ENCODE results near the gene CEP55. TPM values are rescaled to one million over a fixed set of nuclear protein-coding genes. Genes with fewer than 3 reads are reported as not detected.

Gene CEP55
- total and polyA plus RNA-seq, 2 of the 8 experiments (the other 6 are each of a cell fraction or from before 2014, with no cell fraction given): 7.0 to 19.6 TPM

GRCh38 chr10:93512565-93512964 is 16.2 kb downstream of the CEP55 start:
- CTCF ChIA-PET (ENCODE audit: partially characterized antibody): interaction anchor here (0.8 to 11.4 kb wide), 10 partner anchors 11 to 155 kb away, joined by 3 to 201 read pairs (median 14); partner anchors contain the start of gene MYOF
- no peak for FAIRE-seq
- Histone ChIP-seq H3K4me2 (ENCODE audit: insufficient read depth in 1 of 2, low read depth in 2 of 2, low read length in 2 of 2) (no peak overlapping the region), H3K23me2 (ENCODE audit: low read depth, low read length) (no peaks in the 10 kb centered on the region), H2BK120ac (replicated peaks; ENCODE audit: low read depth, low read length) (no peak overlapping the region), H2AFZ (ENCODE audit: low read length) (no peak overlapping the region), H3K14ac (ENCODE audit: insufficient read length) (no peak overlapping the region), H4K20me1 (replicated peaks in 1 of 2; ENCODE audit: control insufficient read depth in 1 of 2, insufficient read depth in 2 of 2, low read length in 2 of 2) (no peaks in the 10 kb centered on the region), H3K9ac (replicated peaks in 1 of 4; ENCODE audit: extremely low read depth in 1 of 4, low read depth in 3 of 4, low read length in 3 of 4) (no peak overlapping the region), H3K23ac (ENCODE audit: insufficient read length) (no peak overlapping the region), H3K9me3 (ENCODE audit: insufficient read depth in 2 of 2, low read depth in 1 of 2, low read length in 1 of 2) (no peaks in the 10 kb centered on the region), H3K18ac (ENCODE audit: extremely low read depth, low read length) (no peak overlapping the region), H3K79me1 (ENCODE audit: low read depth, low read length) (no peaks in the 10 kb centered on the region), H2BK20ac (ENCODE audit: low read length) (no peak overlapping the region), H4K5ac (ENCODE audit: insufficient read length, low read depth, low read length) (no peak overlapping the region), H3K79me2 (ENCODE audit: control insufficient read depth in 1 of 2, insufficient read depth in 2 of 2, low read length in 2 of 2) (no peaks in the 10 kb centered on the region), H3K4me3 (ENCODE audit: extremely low read depth in 1 of 4, insufficient read depth in 2 of 4, low read depth in 3 of 4, low read length in 4 of 4) (no peak overlapping the region), H3K4me1 (replicated peaks in 1 of 4; ENCODE audit: control insufficient read depth in 3 of 4, insufficient read depth in 4 of 4, low read length in 3 of 4) (no peaks in the 10 kb centered on the region; a peak in 1 of 7 replicates), H3K36me3 (ENCODE audit: control insufficient read depth in 2 of 4, insufficient read depth in 4 of 4, low read length in 3 of 4) (peaks cover 9 to 34% (median 29%) of the 10 kb centered on the region in 4 experiments; a peak in 7 of 8 replicates), H2BK15ac (ENCODE audit: low read length) (no peak overlapping the region), H2BK5ac (ENCODE audit: low read depth, low read length) (no peak overlapping the region), H4K8ac (ENCODE audit: extremely low read depth, insufficient read depth, low read length) (no peak overlapping the region), H2BK12ac (ENCODE audit: low read depth, low read length) (no peak overlapping the region), H2AK5ac (ENCODE audit: low read depth, low read length) (no peak overlapping the region), H4K91ac (replicated peaks; ENCODE audit: insufficient read length, low read length) (no peak overlapping the region), H3K56ac (replicated peaks; ENCODE audit: insufficient read length, low read depth, low read length) (no peak overlapping the region), H3K4ac (replicated peaks; ENCODE audit: insufficient read length, low read depth, low read length) (no peak overlapping the region), H3K27ac (ENCODE audit: low read depth, low read length) (no peak overlapping the region), H3K27me3 (replicated peaks in 1 of 4; ENCODE audit: control insufficient read depth in 3 of 4, extremely low read depth in 1 of 4, insufficient read depth in 3 of 4, low read length in 3 of 4) (no peaks in the 10 kb centered on the region)
- POLR2A ChIA-PET (ENCODE audit: partially characterized antibody): no interaction called here
- no peak for DNase-seq (ENCODE audit: low read depth in 1 of 2, low spot score in 2 of 2)
- WGBS, 2 experiments (ENCODE audit: extremely low coverage in 1 of 2, insufficient coverage in 1 of 2, insufficient read length in 1 of 2, insufficient replicate concordance in 2 of 2, low coverage in 1 of 2, low lambda C conversion rate in 2 of 2, missing lambda C conversion rate in 1 of 2): 74% methylated on average over 1 of the region's 1 CpG; no CpG with 5 or more reads in 1 of the 2 experiments
- TF ChIP-seq SIRT6 (IDR thresholded peaks at IDR 0.05; ENCODE audit: low read length) (no peak), NRF1 (IDR thresholded peaks at IDR 0.05; ENCODE audit: low read depth, low read length) (no peak), EZH2 (IDR thresholded peaks at IDR 0.05; ENCODE audit: low read depth, low read length, severe bottlenecking) (no peak), SIN3A (conservative IDR thresholded peaks at IDR 0.05 in 1 of 2, IDR thresholded peaks at IDR 0.05 in 1 of 2; ENCODE audit: low read depth in 1 of 2, low read length in 2 of 2) (no peak), SIX5 (IDR thresholded peaks at IDR 0.05; ENCODE audit: low read depth, low read length) (no peak), HDAC6 (IDR thresholded peaks at IDR 0.05; ENCODE audit: low read depth, low read length) (no peak), TAF1 (IDR thresholded peaks at IDR 0.05; ENCODE audit: low read depth, low read length) (no peak), USF2 (IDR thresholded peaks at IDR 0.05; ENCODE audit: low read length) (no peak), CBX5 (IDR thresholded peaks at IDR 0.05; ENCODE audit: low read depth, low read length) (no peak), JUN (IDR thresholded peaks at IDR 0.05; ENCODE audit: low read depth, low read length) (no peak), CREB1 (IDR thresholded peaks at IDR 0.05) (no peak), CEBPB (IDR thresholded peaks at IDR 0.05; ENCODE audit: low read depth, low read length) (no peak), SRF (IDR thresholded peaks at IDR 0.05; ENCODE audit: low read depth, low read length) (no peak)
- TF ChIP-seq, protein P1, sequence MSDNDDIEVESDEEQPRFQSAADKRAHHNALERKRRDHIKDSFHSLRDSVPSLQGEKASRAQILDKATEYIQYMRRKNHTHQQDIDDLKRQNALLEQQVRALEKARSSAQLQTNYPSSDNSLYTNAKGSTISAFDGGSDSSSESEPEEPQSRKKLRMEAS (IDR thresholded peaks at IDR 0.05): no peak

Data from H1 (cell line).